Measurements from ENCODE around the gene PRPF40A.

The PRPF40A gene

DNA sequence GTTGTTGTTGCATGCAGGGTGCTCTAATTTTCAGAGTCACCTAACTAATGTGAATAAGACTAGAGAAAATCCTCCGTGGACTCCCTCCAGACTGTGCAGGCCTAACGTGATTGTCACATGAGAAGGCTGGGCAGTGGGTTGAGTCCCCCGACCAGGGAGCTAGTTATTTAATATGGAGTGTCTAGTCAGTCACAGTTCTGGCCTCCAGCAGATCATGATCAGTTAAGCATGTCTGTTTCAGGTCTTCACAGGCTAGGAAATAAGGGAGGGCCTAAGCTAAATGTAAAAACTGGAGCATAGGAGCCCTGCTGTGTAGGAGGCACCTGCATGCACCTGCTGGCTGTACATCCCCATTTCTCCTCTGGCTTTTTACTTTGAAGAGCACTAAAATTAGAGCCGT is 86.8 kb downstream of the PRPF40A start:
- H3K4me3 ChIP-seq (ENCODE audit: low read depth, low read length): no peak overlapping the region
- no peak for DNase-seq (ENCODE audit: low read depth)
- TF ChIP-seq, protein P1, sequence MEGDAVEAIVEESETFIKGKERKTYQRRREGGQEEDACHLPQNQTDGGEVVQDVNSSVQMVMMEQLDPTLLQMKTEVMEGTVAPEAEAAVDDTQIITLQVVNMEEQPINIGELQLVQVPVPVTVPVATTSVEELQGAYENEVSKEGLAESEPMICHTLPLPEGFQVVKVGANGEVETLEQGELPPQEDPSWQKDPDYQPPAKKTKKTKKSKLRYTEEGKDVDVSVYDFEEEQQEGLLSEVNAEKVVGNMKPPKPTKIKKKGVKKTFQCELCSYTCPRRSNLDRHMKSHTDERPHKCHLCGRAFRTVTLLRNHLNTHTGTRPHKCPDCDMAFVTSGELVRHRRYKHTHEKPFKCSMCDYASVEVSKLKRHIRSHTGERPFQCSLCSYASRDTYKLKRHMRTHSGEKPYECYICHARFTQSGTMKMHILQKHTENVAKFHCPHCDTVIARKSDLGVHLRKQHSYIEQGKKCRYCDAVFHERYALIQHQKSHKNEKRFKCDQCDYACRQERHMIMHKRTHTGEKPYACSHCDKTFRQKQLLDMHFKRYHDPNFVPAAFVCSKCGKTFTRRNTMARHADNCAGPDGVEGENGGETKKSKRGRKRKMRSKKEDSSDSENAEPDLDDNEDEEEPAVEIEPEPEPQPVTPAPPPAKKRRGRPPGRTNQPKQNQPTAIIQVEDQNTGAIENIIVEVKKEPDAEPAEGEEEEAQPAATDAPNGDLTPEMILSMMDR (IDR thresholded peaks at IDR 0.05; ENCODE audit: insufficient read depth, low read depth, low read length, missing control alignments): no peak

DNA sequence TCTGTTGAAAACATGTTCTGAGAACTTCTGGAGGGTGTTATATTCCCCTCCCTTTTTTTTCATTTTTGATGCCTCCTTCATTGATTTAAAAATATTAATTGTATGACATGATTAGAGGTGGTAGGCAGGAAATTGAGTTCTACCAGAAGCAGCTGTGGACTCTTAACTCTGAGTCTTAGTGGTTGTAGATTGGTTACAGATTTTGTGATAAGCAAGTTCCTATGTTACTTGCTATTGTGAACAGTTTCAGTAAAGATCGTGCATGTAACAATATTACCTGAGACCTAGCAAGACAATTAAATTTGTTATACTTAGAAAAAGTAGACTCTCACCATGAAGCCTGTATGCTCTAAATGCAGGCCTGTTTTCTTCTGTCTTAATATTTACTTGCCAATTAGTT is 88.1 kb downstream of the PRPF40A start:
- no peak overlapping the region for H3K4me3 ChIP-seq (ENCODE audit: low read depth, low read length)
- TF ChIP-seq, protein P1 (IDR thresholded peaks at IDR 0.05; ENCODE audit: insufficient read depth, low read depth, low read length, missing control alignments): no peak
- DNase-seq (ENCODE audit: low read depth): no peak

DNA sequence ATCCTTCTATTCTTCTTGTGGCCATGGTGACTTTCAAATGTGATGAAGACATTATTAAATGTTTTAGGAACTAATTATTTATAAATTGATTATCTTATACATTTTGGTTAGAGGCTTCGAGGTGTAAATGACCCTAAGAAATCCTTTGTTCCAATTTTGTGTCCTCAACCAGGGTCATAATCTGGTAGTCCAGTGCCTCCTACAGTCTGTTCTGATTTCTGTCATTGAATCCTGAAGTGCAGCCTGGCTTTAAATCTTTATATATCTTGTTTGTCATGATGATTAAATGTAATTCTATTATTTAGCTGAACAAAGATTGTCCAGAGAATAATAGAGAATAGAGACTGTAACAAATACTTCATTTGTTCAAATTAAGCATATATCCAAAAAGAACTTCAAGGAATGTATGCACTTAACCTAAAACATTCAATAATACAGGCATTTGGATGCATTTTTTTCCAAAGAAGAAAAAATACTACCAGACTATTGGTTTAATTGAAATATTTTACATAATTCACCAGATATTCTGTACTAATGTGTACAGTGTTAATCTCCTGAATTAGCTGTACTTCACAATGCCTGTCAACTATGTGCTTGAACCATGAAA is 89.8 kb downstream of the PRPF40A start:
- no peak overlapping the region for H3K4me3 ChIP-seq (ENCODE audit: low read depth, low read length)
- TF ChIP-seq, protein P1 (IDR thresholded peaks at IDR 0.05; ENCODE audit: insufficient read depth, low read depth, low read length, missing control alignments): peak; percentile 57
- peak; percentile 55 for DNase-seq (ENCODE audit: low read depth)

DNA sequence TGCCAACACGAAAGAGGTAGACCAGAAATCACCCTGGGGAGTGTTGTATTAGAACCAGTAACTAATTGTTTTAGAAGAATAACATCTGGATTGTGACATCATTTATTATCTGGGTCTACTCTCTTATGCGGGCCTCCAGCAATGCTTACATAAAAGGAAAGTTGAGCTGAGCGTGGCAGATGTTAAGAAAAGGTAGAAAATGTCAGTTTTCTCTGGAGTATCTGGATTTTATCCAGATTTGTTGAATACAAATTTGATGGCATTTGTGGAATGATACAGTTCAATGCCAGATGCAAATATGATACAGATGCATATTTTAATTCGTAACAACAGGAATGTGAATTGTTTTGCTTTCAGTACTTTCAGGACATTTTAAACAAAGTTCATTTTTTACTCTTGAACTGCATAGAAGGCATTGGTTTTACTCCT is 90.3 kb downstream of the PRPF40A start:
- no peak for DNase-seq (ENCODE audit: low read depth)
- TF ChIP-seq, protein P1 (IDR thresholded peaks at IDR 0.05; ENCODE audit: insufficient read depth, low read depth, low read length, missing control alignments): no peak
- no peak overlapping the region for H3K4me3 ChIP-seq (ENCODE audit: low read depth, low read length)

DNA sequence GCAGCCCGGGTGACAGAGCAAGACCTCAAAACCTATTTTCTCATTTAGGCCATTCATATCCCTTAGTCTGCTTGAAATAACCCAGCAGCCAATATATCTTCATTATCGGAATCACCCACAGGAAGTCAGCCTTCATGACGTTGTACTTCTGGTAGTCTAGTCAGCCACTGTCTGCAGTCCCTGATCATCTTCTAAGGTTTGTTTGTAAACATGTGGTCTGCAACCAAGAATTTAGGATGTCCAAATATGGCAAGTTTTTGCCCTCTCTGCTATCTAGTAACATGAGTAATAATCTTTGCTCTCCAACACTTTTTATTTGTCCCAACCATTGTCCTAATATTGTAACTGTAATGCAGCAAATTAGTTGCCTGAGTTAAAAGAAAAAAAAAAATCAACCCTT is 92.5 kb downstream of the PRPF40A start:
- no peak overlapping the region for H3K4me3 ChIP-seq (ENCODE audit: low read depth, low read length)
- TF ChIP-seq, protein P1 (IDR thresholded peaks at IDR 0.05; ENCODE audit: insufficient read depth, low read depth, low read length, missing control alignments): no peak
- DNase-seq (ENCODE audit: low read depth): no peak

DNA sequence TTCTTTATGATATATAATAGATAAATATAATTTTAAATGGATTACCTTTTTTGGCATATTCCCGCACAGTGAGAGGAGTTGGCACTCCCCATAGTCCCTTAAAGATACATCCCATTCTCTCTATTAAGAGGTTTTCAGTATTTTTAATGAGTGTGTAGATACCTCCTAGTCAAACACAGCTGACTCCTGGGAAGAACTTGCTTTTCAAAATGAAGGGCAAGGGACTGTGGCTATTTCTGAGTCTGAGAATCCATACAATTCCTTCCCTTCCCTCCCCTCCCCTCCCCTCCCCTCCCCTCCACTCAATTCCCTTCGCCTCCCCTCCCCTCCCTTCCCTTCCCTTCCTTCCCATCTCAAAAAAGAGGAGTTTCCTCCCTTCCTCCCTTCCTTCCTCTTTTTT is 93.5 kb downstream of the PRPF40A start:
- no peak overlapping the region for H3K4me3 ChIP-seq (ENCODE audit: low read depth, low read length)
- DNase-seq (ENCODE audit: low read depth): no peak
- TF ChIP-seq, protein P1 (IDR thresholded peaks at IDR 0.05; ENCODE audit: insufficient read depth, low read depth, low read length, missing control alignments): no peak

Measured in GM12865 (cell line).